Nephron (organoid): ENCODE measurements around the gene TRIM17.
A peak's percentile ranks its signal among the peaks of the same experiment; 100 is the strongest.

ENCODE experiments used
- H3K27ac Mint-ChIP-seq, 3 experiments: 2 replicates each; pipeline ENCODE4 v1.8.0; 2020; ENCODE audit warnings: mixed read lengths in 3 of 3, mild to moderate bottlenecking in 2 of 3, moderate library complexity in 1 of 3
- H3K27me3 Mint-ChIP-seq: 2 replicates; pipeline ENCODE4 v1.8.0; 2021; ENCODE audit warnings: low read depth, mild to moderate bottlenecking, moderate library complexity, mixed read lengths
- H3K36me3 Mint-ChIP-seq: 2 replicates; pipeline ENCODE4 v1.8.0; 2020; ENCODE audit warnings: low read depth, mixed read lengths
- H3K4me1 Mint-ChIP-seq: 2 replicates; pipeline ENCODE4 v1.8.0; 2020; ENCODE audit warnings: mixed read lengths
- H3K4me3 Mint-ChIP-seq, 3 experiments: 2 replicates each; pipeline ENCODE4 v1.8.0; 2020; ENCODE audit warnings: mild to moderate bottlenecking in 3 of 3, mixed read lengths in 3 of 3, moderate library complexity in 2 of 3
- H3K9me3 Mint-ChIP-seq: 2 replicates; pipeline ENCODE4 v1.8.0; 2020; ENCODE audit warnings: mixed read lengths
- CTCF ChIP-seq, 3 experiments: fragments of 200-600 bp; sonication (generic); IDR thresholded peaks; one replicate each; pipeline ENCODE4 v1.5.0; 2021; ENCODE audit warnings: antibody characterized with exemption in 3 of 3; ENCODE audit not compliant: unreplicated experiment in 3 of 3

Gene TRIM17

GRCh38 chr1:228413241-228414010, 3.2 kb downstream of the TRIM17 start:
- peak overlapping the region in 1 of 3 experiments; percentile 9 for H3K4me3 Mint-ChIP-seq
- no peak for TF ChIP-seq CTCF (IDR thresholded peaks at IDR 0.05; ENCODE audit: unreplicated experiment in 3 of 3)
- no peaks in the 10 kb centered on the region for H3K9me3 Mint-ChIP-seq
- peaks cover 20% of the 10 kb centered on the region for H3K27me3 Mint-ChIP-seq
- peaks cover 10% of the 10 kb centered on the region for H3K4me1 Mint-ChIP-seq
- H3K27ac Mint-ChIP-seq = no peak overlapping the region
- H3K36me3 Mint-ChIP-seq = peaks cover 14% of the 10 kb centered on the region

- Mint-ChIP-seq H3K9me3 (no peaks in the 10 kb centered on the region), H3K4me3 (no peak overlapping the region), H3K27ac (no peak overlapping the region), H3K4me1 (peaks cover 10% of the 10 kb centered on the region), H3K27me3 (peaks cover 6% of the 10 kb centered on the region), H3K36me3 (peaks cover 14% of the 10 kb centered on the region)
- TF ChIP-seq CTCF (IDR thresholded peaks at IDR 0.05; ENCODE audit: unreplicated experiment in 3 of 3) = no peak
Measured at GRCh38 chr1:228411548-228412430, 4.9 kb downstream of the TRIM17 start.

- no peak overlapping the region for H3K4me3 Mint-ChIP-seq
- no peak overlapping the region for H3K27ac Mint-ChIP-seq
- no peaks in the 10 kb centered on the region for H3K9me3 Mint-ChIP-seq
- peaks cover 10% of the 10 kb centered on the region for H3K4me1 Mint-ChIP-seq
- H3K36me3 Mint-ChIP-seq = peaks cover 14% of the 10 kb centered on the region
- peaks cover 6% of the 10 kb centered on the region for H3K27me3 Mint-ChIP-seq
- TF ChIP-seq CTCF (IDR thresholded peaks at IDR 0.05; ENCODE audit: unreplicated experiment in 3 of 3) = no peak
Measured at GRCh38 chr1:228411121-228411520, 5.5 kb downstream of the TRIM17 start.

- H3K4me3 Mint-ChIP-seq = no peak overlapping the region
- H3K9me3 Mint-ChIP-seq = no peaks in the 10 kb centered on the region
- H3K4me1 Mint-ChIP-seq = peaks cover 6% of the 10 kb centered on the region
- no peak overlapping the region for H3K27ac Mint-ChIP-seq
- peaks cover 5% of the 10 kb centered on the region for H3K27me3 Mint-ChIP-seq
- no peak for TF ChIP-seq CTCF (IDR thresholded peaks at IDR 0.05; ENCODE audit: unreplicated experiment in 3 of 3)
- H3K36me3 Mint-ChIP-seq = peaks cover 14% of the 10 kb centered on the region
Measured at GRCh38 chr1:228410671-228411070, 6.0 kb downstream of the TRIM17 start.

GRCh38 chr1:228410015-228410414, 6.6 kb downstream of the TRIM17 start:
- TF ChIP-seq CTCF (IDR thresholded peaks at IDR 0.05; ENCODE audit: unreplicated experiment in 3 of 3) = no peak
- Mint-ChIP-seq H3K27ac (no peak overlapping the region), H3K9me3 (no peaks in the 10 kb centered on the region), H3K27me3 (no peaks in the 10 kb centered on the region), H3K36me3 (peaks cover 10% of the 10 kb centered on the region), H3K4me3 (peak overlapping the region; percentile 30 to 62 (median 53)), H3K4me1 (peaks cover 4% of the 10 kb centered on the region)
